ENCODE data around the gene ZNF418.

ZNF418 gene

GRCh38 chr19:57934820-57935665, at the start of gene ZNF418:
ZNF418 (minus strand) TSS chr19:57935402; CDS start chr19:57933822, 1,580 bp downstream.
- peaks cover 18% of the 10 kb centered on the region for H3K36me3 ChIP-seq (ENCODE audit: low read depth)
- H3K4me3 ChIP-seq (ENCODE audit: severe bottlenecking) = peak within 1 kb of the TSS; percentile 56
- H3K9me3 ChIP-seq (ENCODE audit: severe bottlenecking) = peaks cover 21% of the 10 kb centered on the region
- no peak for DNase-seq (ENCODE audit: low spot score)
- H3K27ac ChIP-seq (ENCODE audit: poor library complexity, severe bottlenecking) = peak within 1 kb of the TSS; percentile 18
- H3K27me3 ChIP-seq (ENCODE audit: insufficient read depth, poor library complexity, severe bottlenecking) = no peaks in the 10 kb centered on the region
- no peaks in the 10 kb centered on the region for H3K4me1 ChIP-seq (ENCODE audit: insufficient read depth, poor library complexity, severe bottlenecking)
- ATAC-seq (ENCODE audit: low read depth) = peak; percentile 99
- no peak for TF ChIP-seq CTCF (IDR thresholded peaks at IDR 0.05; ENCODE audit: poor library complexity, severe bottlenecking)

GRCh38 chr19:57978586-57979289, 43.5 kb upstream of the ZNF418 start:
- TF ChIP-seq CTCF (IDR thresholded peaks at IDR 0.05; ENCODE audit: poor library complexity, severe bottlenecking) = no peak
- peaks cover 56% of the 10 kb centered on the region for H3K9me3 ChIP-seq (ENCODE audit: severe bottlenecking)
- ATAC-seq (ENCODE audit: low read depth) (no peak), DNase-seq (ENCODE audit: low spot score) (no peak)
- peaks cover 52% of the 10 kb centered on the region for H3K36me3 ChIP-seq (ENCODE audit: low read depth)
- no peak overlapping the region for H3K4me3 ChIP-seq (ENCODE audit: severe bottlenecking)
- H3K4me1 ChIP-seq (ENCODE audit: insufficient read depth, poor library complexity, severe bottlenecking) = no peaks in the 10 kb centered on the region
- no peaks in the 10 kb centered on the region for H3K27me3 ChIP-seq (ENCODE audit: insufficient read depth, poor library complexity, severe bottlenecking)
- no peak overlapping the region for H3K27ac ChIP-seq (ENCODE audit: poor library complexity, severe bottlenecking)

GRCh38 chr19:57974434-57974833, 39.2 kb upstream of the ZNF418 start, which contains the start of gene C19orf18:
C19orf18 (minus strand) TSS chr19:57974534; CDS start chr19:57974432, 102 bp downstream.
- Histone ChIP-seq H3K4me1 (ENCODE audit: insufficient read depth, poor library complexity, severe bottlenecking) (no peaks in the 10 kb centered on the region), H3K27me3 (ENCODE audit: insufficient read depth, poor library complexity, severe bottlenecking) (no peaks in the 10 kb centered on the region), H3K4me3 (ENCODE audit: severe bottlenecking) (no peak within 1 kb of the TSS), H3K27ac (ENCODE audit: poor library complexity, severe bottlenecking) (no peak within 1 kb of the TSS), H3K9me3 (ENCODE audit: severe bottlenecking) (peaks cover 34% of the 10 kb centered on the region), H3K36me3 (ENCODE audit: low read depth) (peaks cover 18% of the 10 kb centered on the region)
- DNase-seq (ENCODE audit: low spot score) = no peak
- ATAC-seq (ENCODE audit: low read depth) = no peak
- no peak for TF ChIP-seq CTCF (IDR thresholded peaks at IDR 0.05; ENCODE audit: poor library complexity, severe bottlenecking)

- no peaks in the 10 kb centered on the region for H3K4me1 ChIP-seq (ENCODE audit: insufficient read depth, poor library complexity, severe bottlenecking)
- ATAC-seq (ENCODE audit: low read depth) (no peak), DNase-seq (ENCODE audit: low spot score) (no peak)
- no peak for TF ChIP-seq CTCF (IDR thresholded peaks at IDR 0.05; ENCODE audit: poor library complexity, severe bottlenecking)
- no peaks in the 10 kb centered on the region for H3K27me3 ChIP-seq (ENCODE audit: insufficient read depth, poor library complexity, severe bottlenecking)
- H3K9me3 ChIP-seq (ENCODE audit: severe bottlenecking) = peaks cover 6% of the 10 kb centered on the region
- H3K27ac ChIP-seq (ENCODE audit: poor library complexity, severe bottlenecking) = no peak overlapping the region
- no peaks in the 10 kb centered on the region for H3K36me3 ChIP-seq (ENCODE audit: low read depth)
- no peak overlapping the region for H3K4me3 ChIP-seq (ENCODE audit: severe bottlenecking)
These were observed 29.6 kb upstream of the ZNF418 start for GRCh38 chr19:57964761-57965160.

All from RWPE2 (cell line).